HepG2 (cell line): ENCODE measurements around the gene SEL1L2. TPM values are rescaled to one million over a fixed set of nuclear protein-coding genes. Genes with fewer than 3 reads are reported as not detected.

ENCODE experiments used
- ATF7-NPFF ChIP-seq: sonication (generic); formaldehyde crosslinking; IDR thresholded peaks from 2 replicates; pipeline ENCODE4 v1.8.1; 2023; ENCODE audit warnings: mild to moderate bottlenecking, low read depth, missing genetic modification reagents, moderate library complexity
- DZIP1 ChIP-seq: sonication (generic); formaldehyde crosslinking; IDR thresholded peaks from 2 replicates; pipeline ENCODE4 v1.5.0; 2020; ENCODE audit warnings: mild to moderate bottlenecking, missing genetic modification reagents
- ELF4 ChIP-seq: sonication (generic); formaldehyde crosslinking; IDR thresholded peaks from 2 replicates; pipeline ENCODE4 v1.5.0; 2020; ENCODE audit warnings: missing genetic modification reagents, mild to moderate bottlenecking, moderate library complexity, borderline replicate concordance
- KDM4B ChIP-seq: sonication (generic); formaldehyde crosslinking; IDR thresholded peaks from 2 replicates; pipeline ENCODE4 v1.4.0; 2020; ENCODE audit warnings: missing genetic modification reagents
- RNF2 ChIP-seq: fragments of 450-650 bp; conservative IDR thresholded peaks from 2 replicates; pipeline ENCODE4 v1.6.1; 2016; ENCODE audit warnings: low read depth
- SALL1 ChIP-seq: sonication (generic); formaldehyde crosslinking; IDR thresholded peaks from 2 replicates; pipeline ENCODE4 v1.8.0; 2022; ENCODE audit warnings: mild to moderate bottlenecking, missing genetic modification reagents
- SSRP1 ChIP-seq: IDR thresholded peaks from 2 replicates; pipeline ENCODE4 v1.6.1; 2016; ENCODE audit warnings: control low read depth
- TBX3 ChIP-seq: fragments of 450-650 bp; IDR thresholded peaks from 2 replicates; pipeline ENCODE4 v1.6.1; 2017; ENCODE audit warnings: antibody characterized with exemption, mild to moderate bottlenecking, inconsistent platforms, borderline replicate concordance
- THAP11 ChIP-seq: IDR thresholded peaks from 2 replicates; pipeline ENCODE4 v1.6.1; 2016; ENCODE audit warnings: missing biosample characterization, missing genetic modification reagents
- TP53 ChIP-seq: sonication (generic); formaldehyde crosslinking; conservative IDR thresholded peaks from 2 replicates; pipeline ENCODE4 v1.4.0; 2020; ENCODE audit warnings: missing genetic modification reagents
- USF2 ChIP-seq, 2 experiments: sonication (generic) in 1 of 2; formaldehyde crosslinking in 1 of 2; IDR thresholded peaks; 2 replicates each; pipeline versions ENCODE4 v1.5.1 to v1.6.1; 2011 to 2020; ENCODE audit warnings: borderline replicate concordance in 1 of 2, low read depth in 1 of 2, low read length in 1 of 2, mild to moderate bottlenecking in 1 of 2, missing genetic modification reagents in 1 of 2, moderate library complexity in 1 of 2
- ZBED4 ChIP-seq: sonication (generic); formaldehyde crosslinking; IDR thresholded peaks from 2 replicates; pipeline ENCODE4 v1.4.0; 2020; ENCODE audit warnings: missing genetic modification reagents, borderline replicate concordance
- ZBTB7B ChIP-seq: sonication (generic); formaldehyde crosslinking; IDR thresholded peaks from 2 replicates; pipeline ENCODE4 v1.4.0; 2020; ENCODE audit warnings: missing genetic modification reagents
- ZNF180 ChIP-seq: sonication (generic); formaldehyde crosslinking; IDR thresholded peaks from 2 replicates; pipeline ENCODE4 v1.4.0; 2020; ENCODE audit warnings: low read depth, missing genetic modification reagents, borderline replicate concordance
- ZNF256 ChIP-seq: sonication (generic); formaldehyde crosslinking; conservative IDR thresholded peaks from 2 replicates; pipeline ENCODE4 v1.4.0; 2020; ENCODE audit warnings: missing genetic modification reagents
- ZNF331 ChIP-seq: sonication (generic); formaldehyde crosslinking; IDR thresholded peaks from 2 replicates; pipeline ENCODE4 v1.4.0; 2020; ENCODE audit warnings: missing genetic modification reagents
- ZNF550 ChIP-seq: sonication (generic); formaldehyde crosslinking; IDR thresholded peaks from 2 replicates; pipeline ENCODE4 v1.4.0; 2020; ENCODE audit warnings: mild to moderate bottlenecking, missing genetic modification reagents, borderline replicate concordance
- ZNF777 ChIP-seq: sonication (generic); formaldehyde crosslinking; IDR thresholded peaks from 2 replicates; pipeline ENCODE4 v1.4.0; 2020; ENCODE audit warnings: missing genetic modification reagents
- ZNF781 ChIP-seq: sonication (generic); formaldehyde crosslinking; IDR thresholded peaks from 2 replicates; pipeline ENCODE4 v1.5.1; 2020; ENCODE audit warnings: borderline replicate concordance, mild to moderate bottlenecking, missing genetic modification reagents; ENCODE audit errors: not compliant biosample characterization
- ZSCAN22 ChIP-seq: sonication (generic); formaldehyde crosslinking; IDR thresholded peaks from 2 replicates; pipeline ENCODE4 v1.4.0; 2020; ENCODE audit warnings: mild to moderate bottlenecking, missing genetic modification reagents
- polyA plus RNA-seq, 8 experiments: library from polyadenylated mRNA; depleted of rRNA in 3 of 8; stranded (reverse) in 7 of 8; unstranded in 1 of 8; fragments of >200 nt; fragmentation: Illumina TruSeq in 4 of 8; extraction: Trizol in 4 of 8; gene quantifications; 2 replicates each; pipeline versions ENCODE4 v1.2.1 to v1.2.3, GENCODE V29; 2011 to 2016; ENCODE audit warnings: low read depth in 4 of 8, missing spikeins in 1 of 8, mixed read lengths in 1 of 8; ENCODE audit not compliant: insufficient read depth in 1 of 8
- total RNA-seq, 5 experiments: library from RNA; depleted of rRNA; stranded (reverse); fragments of >200 nt; fragmentation: Illumina TruSeq; extraction: Trizol; gene quantifications; 2 replicates each; pipeline ENCODE4 v1.2.3, GENCODE V29; 2016; ENCODE audit warnings: low read depth in 1 of 5
- TF ChIP-seq, protein P1 (sequence below): sonication (generic); formaldehyde crosslinking; IDR thresholded peaks from 2 replicates; pipeline ENCODE4 v1.5.1; 2020; ENCODE audit warnings: missing genetic modification reagents, mild to moderate bottlenecking, borderline replicate concordance

Gene SEL1L2
- total and polyA plus RNA-seq, 2 of the 13 experiments (the other 11 are each of a cell fraction or from before 2014, with no cell fraction given): not detected

GRCh38 chr20:13800728-13801134 lies 189.7 kb downstream of the SEL1L2 start (continued):
- TF ChIP-seq USF2 (IDR thresholded peaks at IDR 0.05; ENCODE audit: low read depth, low read length) (no peak), USF2 (CRISPR knock-in tag; IDR thresholded peaks at IDR 0.05; ENCODE audit: borderline replicate concordance) (no peak), ZNF777 (CRISPR knock-in tag) (0 out of 2 replicates have a peak, but pooled peaks have one; percentile 30), ELF4 (CRISPR knock-in tag) (no peak), ZNF781 (CRISPR knock-in tag) (no peak), ZNF180 (CRISPR knock-in tag) (no peak), ZNF256 (peak; percentile 82), ZSCAN22 (CRISPR knock-in tag) (no peak), ZBED4 (CRISPR knock-in tag) (0 out of 2 replicates have a peak, but pooled peaks have one; percentile 25), ZNF331 (CRISPR knock-in tag) (peak; percentile 89), TP53 (CRISPR knock-in tag) (peak; percentile 92; the same call in 1 of the 2 replicates), THAP11 (CRISPR knock-in tag) (no peak), TBX3 (peak; percentile 60; the same call in 1 of the 2 replicates), RNF2 (0 out of 2 replicates have a peak, but pooled peaks have one; percentile 50), KDM4B (CRISPR knock-in tag) (peak; percentile 31; the same call in 1 of the 2 replicates), DZIP1 (CRISPR knock-in tag) (no peak), ZBTB7B (CRISPR knock-in tag) (peak; percentile 35; the same call in 1 of the 2 replicates), ZNF550 (CRISPR knock-in tag) (no peak), SSRP1 (CRISPR knock-in tag) (0 out of 2 replicates have a peak, but pooled peaks have one; percentile 51), ATF7-NPFF (no peak), SALL1 (CRISPR knock-in tag) (peak; percentile 94)
- TF ChIP-seq, protein P1, sequence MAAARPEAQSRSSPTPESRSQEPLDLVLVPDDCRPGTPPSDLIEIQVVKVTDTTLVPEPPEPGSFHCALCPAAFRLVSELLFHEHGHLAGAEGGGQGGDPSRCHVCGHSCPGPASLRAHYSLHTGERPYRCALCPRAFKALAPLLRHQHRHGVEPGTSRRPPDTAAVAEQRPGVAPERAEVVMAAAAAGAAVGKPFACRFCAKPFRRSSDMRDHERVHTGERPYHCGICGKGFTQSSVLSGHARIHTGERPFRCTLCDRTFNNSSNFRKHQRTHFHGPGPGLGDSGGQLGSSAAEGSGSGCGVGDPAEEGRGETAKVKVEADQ: 0 out of 2 replicates have a peak, but pooled peaks have one; percentile 18
